AG10803 (cell line): ENCODE data around the gene INO80E.

Experiments used
- DNase-seq: peaks from one replicate; pipeline ENCODE4 v3.0.0; 2010; ENCODE audit warnings: low read depth
- H3K4me3 ChIP-seq: 2 replicates; pipeline ENCODE4 v1.5.1; 2011; ENCODE audit warnings: mild to moderate bottlenecking, low read length, control low read depth
- TF ChIP-seq, protein P1 (sequence below): conservative IDR thresholded peaks from 2 replicates; pipeline ENCODE4 v1.5.1; 2011; ENCODE audit warnings: mild to moderate bottlenecking, low read length, control low read depth, inconsistent platforms

Gene INO80E

DNA sequence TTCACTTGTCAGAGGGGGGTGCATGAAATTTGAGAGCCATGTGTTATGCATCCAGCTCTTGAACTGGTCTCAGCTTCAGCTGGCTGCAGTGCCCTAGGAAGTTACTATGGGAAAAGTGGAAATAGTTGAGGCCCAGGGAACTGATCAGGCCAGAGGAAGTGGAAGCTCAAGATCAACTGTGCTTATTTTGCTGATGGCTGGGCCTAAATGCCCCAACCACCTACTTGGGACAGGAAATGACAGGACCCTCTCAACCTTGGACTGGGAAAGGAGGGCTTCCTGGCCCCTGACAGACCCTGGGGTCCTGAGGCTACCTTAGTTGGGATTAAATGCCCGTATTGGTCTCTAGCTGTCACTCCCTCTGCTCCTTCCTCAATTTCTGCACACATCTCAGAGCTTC lies 23.5 kb upstream of the INO80E start:
- TF ChIP-seq, protein P1, sequence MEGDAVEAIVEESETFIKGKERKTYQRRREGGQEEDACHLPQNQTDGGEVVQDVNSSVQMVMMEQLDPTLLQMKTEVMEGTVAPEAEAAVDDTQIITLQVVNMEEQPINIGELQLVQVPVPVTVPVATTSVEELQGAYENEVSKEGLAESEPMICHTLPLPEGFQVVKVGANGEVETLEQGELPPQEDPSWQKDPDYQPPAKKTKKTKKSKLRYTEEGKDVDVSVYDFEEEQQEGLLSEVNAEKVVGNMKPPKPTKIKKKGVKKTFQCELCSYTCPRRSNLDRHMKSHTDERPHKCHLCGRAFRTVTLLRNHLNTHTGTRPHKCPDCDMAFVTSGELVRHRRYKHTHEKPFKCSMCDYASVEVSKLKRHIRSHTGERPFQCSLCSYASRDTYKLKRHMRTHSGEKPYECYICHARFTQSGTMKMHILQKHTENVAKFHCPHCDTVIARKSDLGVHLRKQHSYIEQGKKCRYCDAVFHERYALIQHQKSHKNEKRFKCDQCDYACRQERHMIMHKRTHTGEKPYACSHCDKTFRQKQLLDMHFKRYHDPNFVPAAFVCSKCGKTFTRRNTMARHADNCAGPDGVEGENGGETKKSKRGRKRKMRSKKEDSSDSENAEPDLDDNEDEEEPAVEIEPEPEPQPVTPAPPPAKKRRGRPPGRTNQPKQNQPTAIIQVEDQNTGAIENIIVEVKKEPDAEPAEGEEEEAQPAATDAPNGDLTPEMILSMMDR = no peak
- no peak overlapping the region for H3K4me3 ChIP-seq
- DNase-seq = no peak

DNA sequence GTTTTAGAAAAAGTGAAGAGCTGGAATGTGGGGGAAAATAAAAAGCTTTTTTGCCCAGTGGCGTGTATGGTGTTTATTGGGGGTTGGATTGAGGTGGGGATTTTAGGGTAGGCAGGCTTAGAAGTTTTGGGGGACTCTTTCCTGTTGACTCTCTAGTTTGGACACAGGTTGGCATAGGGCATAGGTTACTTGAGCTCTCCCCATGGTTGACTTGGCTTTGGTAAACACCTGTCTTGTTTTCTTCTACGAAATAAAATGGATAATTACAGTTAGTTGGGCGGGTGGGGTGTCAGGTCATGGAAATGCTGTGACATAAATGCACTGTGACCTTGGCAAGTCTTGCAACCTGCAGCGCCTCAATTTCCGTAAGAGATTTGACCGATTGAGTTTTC lies 23.1 kb upstream of the INO80E start:
- H3K4me3 ChIP-seq = no peak overlapping the region
- TF ChIP-seq, protein P1 = no peak
- DNase-seq = no peak

DNA sequence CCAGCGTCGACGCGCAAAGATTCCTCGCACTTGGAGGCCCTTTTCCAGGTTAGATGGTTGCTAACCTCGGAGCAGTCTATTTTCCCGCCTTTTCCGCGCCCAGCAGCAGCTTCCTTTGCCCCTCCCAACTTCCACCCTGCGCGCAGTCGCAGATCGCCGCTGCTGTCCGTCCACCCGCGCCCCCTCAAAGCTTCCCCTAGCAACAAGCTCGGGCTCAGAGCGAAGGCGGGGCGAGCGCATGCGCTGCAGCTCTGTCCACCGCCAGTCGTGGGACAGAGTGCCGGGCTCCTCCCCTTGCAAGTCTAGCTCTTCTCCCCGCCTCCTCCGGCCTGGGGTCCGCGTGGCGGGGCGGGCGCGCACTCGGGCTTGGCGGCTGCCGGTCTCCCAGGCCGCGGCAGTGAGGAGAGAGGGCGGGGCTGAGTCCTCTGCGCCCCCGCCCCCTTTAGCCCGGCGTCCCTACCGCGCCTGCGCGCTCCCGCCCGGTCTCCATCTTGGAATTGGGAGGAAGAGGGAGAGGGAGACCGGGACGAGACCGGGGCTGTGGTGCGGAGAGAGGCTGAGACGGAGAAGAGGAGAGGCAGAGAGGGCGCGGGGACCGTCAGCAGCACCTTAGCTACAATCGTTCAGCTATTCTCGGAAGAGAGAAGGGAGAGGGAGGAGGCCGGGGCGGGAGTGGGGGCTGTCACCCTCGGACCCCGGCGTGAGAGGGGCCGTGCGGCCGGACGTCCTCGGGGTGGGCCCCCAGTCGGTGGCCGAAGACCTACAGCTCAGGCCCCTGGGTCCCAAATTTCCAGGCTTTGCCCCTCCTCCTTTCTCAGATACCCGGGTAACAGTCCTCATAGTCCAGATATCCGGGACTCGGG lies 22.4 kb upstream of the INO80E start, which contains the start of gene TAOK2:
Gene TAOK2, plus strand, starts transcription at position 485 of the 863 bp plus-strand sequence. CDS start 3,905 bp downstream, outside the sequence.
- TF ChIP-seq, protein P1 = no peak
- DNase-seq = peak; percentile 99

DNA sequence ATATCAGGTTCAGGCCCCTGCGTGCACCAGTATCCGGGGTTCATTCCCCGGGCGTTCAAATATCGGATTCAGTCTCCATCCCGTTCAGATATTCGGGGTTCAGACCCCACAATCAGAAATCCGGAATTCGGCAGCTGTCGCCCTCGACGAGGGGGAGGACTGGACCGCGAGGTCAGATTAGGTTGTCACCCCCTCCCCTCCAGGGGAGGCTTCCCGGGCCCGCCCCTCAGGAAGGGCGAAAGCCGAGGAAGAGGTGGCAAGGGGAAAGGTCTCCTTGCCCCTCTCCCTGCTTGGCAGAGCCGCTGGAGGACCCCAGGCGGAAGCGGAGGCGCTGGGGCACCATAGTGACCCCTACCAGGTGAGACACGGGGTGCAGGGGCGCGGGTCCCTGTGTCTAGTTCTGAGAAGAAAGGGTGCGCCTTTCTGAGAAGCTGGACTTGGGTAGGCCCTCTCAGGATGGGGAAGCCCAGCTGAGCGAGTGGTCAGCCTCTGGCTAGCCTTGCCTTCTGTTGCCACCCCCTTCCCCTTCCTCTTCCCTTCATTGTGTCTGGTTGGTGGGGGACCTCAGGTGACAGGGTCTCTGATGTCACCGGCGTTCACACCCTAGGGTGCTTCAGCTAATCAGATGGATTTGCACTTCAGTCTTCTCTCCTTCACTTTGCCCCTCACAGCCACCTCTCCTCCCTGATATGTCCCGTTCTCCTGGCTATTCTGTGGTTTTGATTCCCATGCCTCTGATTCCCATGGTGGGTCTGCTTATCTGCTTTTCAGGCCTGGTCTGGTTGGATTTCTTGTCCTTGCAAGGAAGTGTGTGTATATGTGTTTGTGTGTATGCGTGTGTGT lies 21.5 kb upstream of the INO80E start:
- DNase-seq = no peak
- TF ChIP-seq, protein P1 = no peak
- peak overlapping the region; percentile 92 for H3K4me3 ChIP-seq

More for the DNA sequence above, 22.4 kb upstream of the INO80E start, which contains the start of gene TAOK2:
- peak within 1 kb of the TSS; percentile 92 for H3K4me3 ChIP-seq

DNA sequence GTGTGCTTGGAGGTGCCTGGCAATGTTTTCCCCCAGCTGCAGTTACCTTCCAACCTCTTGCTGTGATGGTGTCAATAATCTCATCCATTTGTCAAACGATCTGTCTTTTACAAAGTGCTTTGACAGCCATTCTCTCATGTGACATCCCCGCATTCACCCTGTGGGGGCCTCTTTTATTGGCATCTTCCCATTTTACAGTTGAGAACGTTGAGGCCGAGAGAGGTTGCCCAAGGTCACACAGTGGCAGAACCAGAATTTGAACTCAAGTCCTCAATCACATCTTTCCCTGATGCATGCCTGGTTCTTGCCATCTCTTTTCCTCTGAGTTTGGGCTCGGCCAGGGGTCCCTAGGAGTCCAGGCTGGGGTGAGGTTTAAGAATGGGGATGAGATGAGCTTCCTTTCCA lies 20.9 kb upstream of the INO80E start:
- TF ChIP-seq, protein P1 = no peak
- peak overlapping the region; percentile 92 for H3K4me3 ChIP-seq
- DNase-seq = no peak

DNA sequence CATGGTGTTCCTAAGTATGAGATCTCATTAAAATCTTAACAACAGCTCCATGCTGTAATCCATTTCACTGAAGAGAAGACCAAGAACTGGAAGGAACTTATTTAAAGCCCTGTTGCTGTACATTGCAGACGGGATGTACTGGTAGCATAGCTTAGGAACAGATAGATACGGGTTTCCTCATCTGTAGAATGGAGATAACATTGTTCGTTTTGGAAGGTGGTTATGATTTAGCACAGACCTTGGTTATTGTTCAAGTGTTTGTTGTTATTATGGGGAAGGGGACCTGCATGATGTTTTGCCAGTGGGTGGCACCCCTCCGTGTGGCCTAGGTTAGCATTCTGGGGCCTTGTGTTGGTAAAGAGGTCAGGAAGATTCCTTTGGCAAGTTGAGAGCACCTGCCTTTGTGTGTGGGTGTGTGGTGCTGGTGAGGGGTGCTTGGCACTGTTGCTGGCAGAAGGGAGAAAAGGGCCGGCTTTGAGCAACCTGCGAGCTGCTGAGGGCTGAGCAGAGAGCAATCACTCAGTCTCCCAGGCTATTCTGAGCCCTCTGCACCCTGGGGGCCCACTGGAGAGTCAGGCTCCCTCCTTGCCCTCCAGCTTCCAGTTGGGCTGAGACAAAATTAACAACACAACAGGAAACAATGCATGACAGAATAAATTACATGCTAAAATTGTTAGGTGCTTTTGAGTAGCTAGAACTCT lies 20.1 kb upstream of the INO80E start:
- H3K4me3 ChIP-seq = peak overlapping the region; percentile 92
- TF ChIP-seq, protein P1 = no peak
- DNase-seq = no peak
